ENCODE data around the gene FRMD6. TPM values are rescaled to one million over a fixed set of nuclear protein-coding genes. Genes with fewer than 3 reads are reported as not detected.

FRMD6 gene
- polyA plus RNA-seq, 1 experiment, result 221 TPM

- Histone ChIP-seq H3K9me3 (ENCODE audit: control insufficient read depth, insufficient read depth, low read length) (peaks cover 5% of the 10 kb centered on the region; the same call in 1 of the 2 replicates), H3K27ac (ENCODE audit: low read depth, low read length) (peak overlapping the region; percentile 87), H3K27me3 (ENCODE audit: control insufficient read depth, insufficient read depth, low read length) (no peaks in the 10 kb centered on the region), H3K4me3 (ENCODE audit: low read depth, low read length) (peak overlapping the region; percentile 96)
- peak; percentile 46 for TF ChIP-seq CTCF (IDR thresholded peaks at IDR 0.05; ENCODE audit: low read depth, low read length)
- DNase-seq (ENCODE audit: low read depth, low spot score), result no peak
- ChIA-PET CTCF (interaction anchor here (0.6 to 3.6 kb wide), 21 partner anchors 9 to 376 kb away, joined by 3 to 47 read pairs (median 4); no protein-coding TSS in a partner anchor), POLR2A (interaction anchor here (1.0 to 2.8 kb wide), 12 partner anchors 15 to 370 kb away, joined by 3 to 13 read pairs (median 4); no protein-coding TSS in a partner anchor)
Observed at GRCh38 chr14:51653079-51653774, 1.5 kb downstream of the FRMD6 start.

GRCh38 chr14:51653775-51654532 is 2.2 kb downstream of the FRMD6 start:
- no peak for DNase-seq (ENCODE audit: low read depth, low spot score)
- ChIA-PET POLR2A (interaction anchor here (0.7 to 1.3 kb wide), 2 partner anchors 165 to 257 kb away, joined by 4 to 10 read pairs; no protein-coding TSS in a partner anchor), CTCF (interaction anchor here (1.0 to 3.6 kb wide), 7 partner anchors 8 to 376 kb away, joined by 3 to 47 read pairs (median 6); no protein-coding TSS in a partner anchor)
- no peak for TF ChIP-seq CTCF (IDR thresholded peaks at IDR 0.05; ENCODE audit: low read depth, low read length)
- H3K9me3 ChIP-seq (ENCODE audit: control insufficient read depth, insufficient read depth, low read length), result peaks cover 5% of the 10 kb centered on the region; the same call in 1 of the 2 replicates
- H3K4me3 ChIP-seq (ENCODE audit: low read depth, low read length), result peak overlapping the region; percentile 96
- H3K27ac ChIP-seq (ENCODE audit: low read depth, low read length), result peak overlapping the region; percentile 43
- no peaks in the 10 kb centered on the region for H3K27me3 ChIP-seq (ENCODE audit: control insufficient read depth, insufficient read depth, low read length)

GRCh38 chr14:51654533-51654845 is 2.8 kb downstream of the FRMD6 start:
- Histone ChIP-seq H3K27me3 (ENCODE audit: control insufficient read depth, insufficient read depth, low read length) (no peaks in the 10 kb centered on the region), H3K9me3 (ENCODE audit: control insufficient read depth, insufficient read depth, low read length) (peaks cover 5% of the 10 kb centered on the region; the same call in 1 of the 2 replicates), H3K4me3 (ENCODE audit: low read depth, low read length) (peak overlapping the region; percentile 96), H3K27ac (ENCODE audit: low read depth, low read length) (no peak overlapping the region)
- DNase-seq (ENCODE audit: low read depth, low spot score), result no peak
- no peak for TF ChIP-seq CTCF (IDR thresholded peaks at IDR 0.05; ENCODE audit: low read depth, low read length)
- CTCF ChIA-PET, result interaction anchor here (1.1 to 3.6 kb wide), 2 partner anchors 122 to 371 kb away, joined by 3 to 47 read pairs; no protein-coding TSS in a partner anchor
- POLR2A ChIA-PET, result interaction anchor here (0.7 kb wide), 1 partner anchor 166 kb away, joined by 10 read pairs; no protein-coding TSS in a partner anchor

DNA sequence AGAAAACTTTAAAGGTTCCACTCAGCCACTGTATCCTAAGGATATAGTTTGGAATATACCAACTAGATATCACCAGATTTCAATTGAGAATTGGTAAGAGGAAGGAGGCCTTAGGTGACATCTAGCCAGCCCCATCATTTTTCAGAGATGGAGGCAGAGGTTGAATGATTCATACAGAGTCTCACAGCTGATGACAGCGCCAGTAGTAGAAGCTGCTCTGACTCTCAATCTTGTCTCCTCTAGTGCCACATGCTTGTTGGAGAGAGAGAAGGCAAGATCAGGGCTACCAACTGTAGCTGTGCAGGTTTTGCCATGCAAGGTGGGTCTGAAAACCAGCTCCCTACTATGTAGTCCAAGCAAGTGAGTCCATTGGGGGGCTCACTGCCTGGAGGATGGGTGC is 6.1 kb downstream of the FRMD6 start:
- H3K27ac ChIP-seq (ENCODE audit: low read depth, low read length), result peak overlapping the region; percentile 24

More for the DNA sequence above, 6.1 kb downstream of the FRMD6 start:
- ChIA-PET CTCF (interaction anchor here (0.5 to 4.0 kb wide), 3 partner anchors 119 to 375 kb away, joined by 6 to 17 read pairs (median 7); no protein-coding TSS in a partner anchor), POLR2A (no interaction called here)
- no peak for DNase-seq (ENCODE audit: low read depth, low spot score)
- Histone ChIP-seq H3K4me3 (ENCODE audit: low read depth, low read length) (peak overlapping the region; percentile 37), H3K9me3 (ENCODE audit: control insufficient read depth, insufficient read depth, low read length) (no peaks in the 10 kb centered on the region), H3K27me3 (ENCODE audit: control insufficient read depth, insufficient read depth, low read length) (no peaks in the 10 kb centered on the region)
- TF ChIP-seq CTCF (IDR thresholded peaks at IDR 0.05; ENCODE audit: low read depth, low read length), result no peak

Measured in AG04450 (cell line).